ENCODE results near the gene CEBPG.

CEBPG gene

GRCh38 chr19:33333642-33334041 lies 39.9 kb upstream of the CEBPG start:
- no peak overlapping the region for H3K27ac ChIP-seq

GRCh38 chr19:33334271-33334670 lies 39.2 kb upstream of the CEBPG start:
- no peak for TF ChIP-seq ZFX (IDR thresholded peaks at IDR 0.05)
- TF ChIP-seq CTCF (conservative IDR thresholded peaks at IDR 0.05) = no peak
- no peak overlapping the region for H3K27ac ChIP-seq

More at GRCh38 chr19:33333642-33334041, 39.9 kb upstream of the CEBPG start:
- TF ChIP-seq CTCF (conservative IDR thresholded peaks at IDR 0.05) (no peak), ZFX (IDR thresholded peaks at IDR 0.05) (no peak)

- no peak for TF ChIP-seq ZFX (IDR thresholded peaks at IDR 0.05)
- no peak for TF ChIP-seq CTCF (conservative IDR thresholded peaks at IDR 0.05)
- H3K27ac ChIP-seq = no peak overlapping the region
These were observed 38.1 kb upstream of the CEBPG start for GRCh38 chr19:33335446-33335845.

GRCh38 chr19:33339016-33339984 lies 34.2 kb upstream of the CEBPG start:
- no peak for TF ChIP-seq CTCF (conservative IDR thresholded peaks at IDR 0.05)
- TF ChIP-seq ZFX (IDR thresholded peaks at IDR 0.05) = no peak
- no peak overlapping the region for H3K27ac ChIP-seq

- TF ChIP-seq CTCF (conservative IDR thresholded peaks at IDR 0.05) (no peak), ZFX (IDR thresholded peaks at IDR 0.05) (no peak)
- no peak overlapping the region for H3K27ac ChIP-seq
These were observed 32.5 kb upstream of the CEBPG start for GRCh38 chr19:33340991-33341390.

- TF ChIP-seq ZFX (IDR thresholded peaks at IDR 0.05) (no peak), CTCF (conservative IDR thresholded peaks at IDR 0.05) (no peak)
- no peak overlapping the region for H3K27ac ChIP-seq
These were observed 30.2 kb upstream of the CEBPG start for GRCh38 chr19:33343301-33343700.

GRCh38 chr19:33343859-33344572 lies 29.5 kb upstream of the CEBPG start:
- no peak overlapping the region for H3K27ac ChIP-seq
- TF ChIP-seq ZFX (IDR thresholded peaks at IDR 0.05) (no peak), CTCF (conservative IDR thresholded peaks at IDR 0.05) (no peak)
